Measurements from ENCODE around the gene UBR4.
"Not testable (repeated sequence)": the region's sequence is repeated elsewhere in the genome, so short reads cannot be mapped to it uniquely, and the experiment has no call there.

UBR4 gene

GRCh38 chr1:19189270-19189669 is 20.8 kb downstream of the UBR4 start:
- Histone ChIP-seq H3K27me3 (ENCODE audit: insufficient read depth, low read length, poor library complexity) (no peaks in the 10 kb centered on the region), H3K36me3 (ENCODE audit: insufficient read depth, low read length) (peaks cover 90% of the 10 kb centered on the region), H3K4me2 (ENCODE audit: insufficient read depth, low read length) (no peak overlapping the region), H3K79me2 (ENCODE audit: insufficient read depth, low read length) (no peaks in the 10 kb centered on the region), H4K20me1 (ENCODE audit: insufficient read depth, low read length) (peaks cover 4% of the 10 kb centered on the region; the same call in 1 of the 2 replicates), H3K4me1 (ENCODE audit: insufficient read depth, low read length) (no peaks in the 10 kb centered on the region), H3K9ac (ENCODE audit: low read depth, low read length) (no peak overlapping the region), H3K27ac (ENCODE audit: low read length) (no peak overlapping the region), H2AFZ (ENCODE audit: low read depth, low read length) (no peak overlapping the region), H3K4me3 (ENCODE audit: low read depth in 1 of 2, low read length in 2 of 2) (no peak overlapping the region), H3K9me3 (ENCODE audit: insufficient read depth, low read length, severe bottlenecking) (no peaks in the 10 kb centered on the region)
- TF ChIP-seq EZH2 (IDR thresholded peaks at IDR 0.05; ENCODE audit: borderline replicate concordance, low read depth, low read length, severe bottlenecking), result no peak
- no peak for TF ChIP-seq CTCF (IDR thresholded peaks at IDR 0.05; ENCODE audit: borderline replicate concordance, extremely low read depth, low read length, poor library complexity, severe bottlenecking)
- ATAC-seq (ENCODE audit: insufficient read depth, low read depth) (no peak), DNase-seq (no peak)

- Histone ChIP-seq H3K9me3 (ENCODE audit: insufficient read depth, low read length, severe bottlenecking) (no peaks in the 10 kb centered on the region), H3K4me3 (ENCODE audit: low read depth in 1 of 2, low read length in 2 of 2) (no peak overlapping the region), H3K4me2 (ENCODE audit: insufficient read depth, low read length) (no peak overlapping the region), H3K27me3 (ENCODE audit: insufficient read depth, low read length, poor library complexity) (no peaks in the 10 kb centered on the region), H3K27ac (ENCODE audit: low read length) (no peak overlapping the region), H4K20me1 (ENCODE audit: insufficient read depth, low read length) (peaks cover 4% of the 10 kb centered on the region; the same call in 1 of the 2 replicates), H3K36me3 (ENCODE audit: insufficient read depth, low read length) (peaks cover 90% of the 10 kb centered on the region), H3K79me2 (ENCODE audit: insufficient read depth, low read length) (no peaks in the 10 kb centered on the region), H2AFZ (ENCODE audit: low read depth, low read length) (no peak overlapping the region), H3K4me1 (ENCODE audit: insufficient read depth, low read length) (no peaks in the 10 kb centered on the region), H3K9ac (ENCODE audit: low read depth, low read length) (no peak overlapping the region)
- ATAC-seq (ENCODE audit: insufficient read depth, low read depth), result no peak
- TF ChIP-seq EZH2 (IDR thresholded peaks at IDR 0.05; ENCODE audit: borderline replicate concordance, low read depth, low read length, severe bottlenecking), result no peak
- TF ChIP-seq CTCF (IDR thresholded peaks at IDR 0.05; ENCODE audit: borderline replicate concordance, extremely low read depth, low read length, poor library complexity, severe bottlenecking), result no peak
- DNase-seq, result no peak
Observed at GRCh38 chr1:19187852-19188251, 22.2 kb downstream of the UBR4 start.

GRCh38 chr1:19186001-19186400 is 24.1 kb downstream of the UBR4 start:
- Histone ChIP-seq H3K36me3 (ENCODE audit: insufficient read depth, low read length) (peaks cover 90% of the 10 kb centered on the region), H4K20me1 (ENCODE audit: insufficient read depth, low read length) (peaks cover 4% of the 10 kb centered on the region; the same call in 1 of the 2 replicates), H3K79me2 (ENCODE audit: insufficient read depth, low read length) (no peaks in the 10 kb centered on the region; the same call in 1 of the 2 replicates), H3K4me1 (ENCODE audit: insufficient read depth, low read length) (no peaks in the 10 kb centered on the region), H3K4me2 (ENCODE audit: insufficient read depth, low read length) (no peak overlapping the region), H2AFZ (ENCODE audit: low read depth, low read length) (no peak overlapping the region), H3K9ac (ENCODE audit: low read depth, low read length) (no peak overlapping the region), H3K27me3 (ENCODE audit: insufficient read depth, low read length, poor library complexity) (no peaks in the 10 kb centered on the region), H3K27ac (ENCODE audit: low read length) (no peak overlapping the region), H3K4me3 (ENCODE audit: low read depth in 1 of 2, low read length in 2 of 2) (no peak overlapping the region), H3K9me3 (ENCODE audit: insufficient read depth, low read length, severe bottlenecking) (no peaks in the 10 kb centered on the region)
- TF ChIP-seq CTCF (IDR thresholded peaks at IDR 0.05; ENCODE audit: borderline replicate concordance, extremely low read depth, low read length, poor library complexity, severe bottlenecking), result no peak
- TF ChIP-seq EZH2 (IDR thresholded peaks at IDR 0.05; ENCODE audit: borderline replicate concordance, low read depth, low read length, severe bottlenecking), result no peak
- ATAC-seq (ENCODE audit: insufficient read depth, low read depth) (no peak), DNase-seq (no peak)

- Histone ChIP-seq H3K9me3 (ENCODE audit: insufficient read depth, low read length, severe bottlenecking) (no peaks in the 10 kb centered on the region), H3K27ac (ENCODE audit: low read length) (no peak overlapping the region), H3K27me3 (ENCODE audit: insufficient read depth, low read length, poor library complexity) (no peaks in the 10 kb centered on the region), H3K4me1 (ENCODE audit: insufficient read depth, low read length) (no peaks in the 10 kb centered on the region), H4K20me1 (ENCODE audit: insufficient read depth, low read length) (no peaks in the 10 kb centered on the region; the same call in 1 of the 2 replicates), H3K4me2 (ENCODE audit: insufficient read depth, low read length) (no peak overlapping the region), H3K4me3 (ENCODE audit: low read depth in 1 of 2, low read length in 2 of 2) (no peak overlapping the region), H3K9ac (ENCODE audit: low read depth, low read length) (no peak overlapping the region), H3K79me2 (ENCODE audit: insufficient read depth, low read length) (no peaks in the 10 kb centered on the region; the same call in 1 of the 2 replicates), H2AFZ (ENCODE audit: low read depth, low read length) (no peak overlapping the region), H3K36me3 (ENCODE audit: insufficient read depth, low read length) (peaks cover 96% of the 10 kb centered on the region)
- DNase-seq (no peak), ATAC-seq (ENCODE audit: insufficient read depth, low read depth) (no peak)
- no peak for TF ChIP-seq CTCF (IDR thresholded peaks at IDR 0.05; ENCODE audit: borderline replicate concordance, extremely low read depth, low read length, poor library complexity, severe bottlenecking)
- TF ChIP-seq EZH2 (IDR thresholded peaks at IDR 0.05; ENCODE audit: borderline replicate concordance, low read depth, low read length, severe bottlenecking), result no peak
Observed at GRCh38 chr1:19182223-19182622, 27.8 kb downstream of the UBR4 start.

- not testable (repeated sequence) for H3K79me2 ChIP-seq (ENCODE audit: insufficient read depth, low read length); DNase-seq; H3K27ac ChIP-seq (ENCODE audit: low read length); H3K4me1 ChIP-seq (ENCODE audit: insufficient read depth, low read length); ATAC-seq (ENCODE audit: insufficient read depth, low read depth); H3K9me3 ChIP-seq (ENCODE audit: insufficient read depth, low read length, severe bottlenecking); H3K4me3 ChIP-seq (ENCODE audit: low read depth in 1 of 2, low read length in 2 of 2); H3K4me2 ChIP-seq (ENCODE audit: insufficient read depth, low read length); H4K20me1 ChIP-seq (ENCODE audit: insufficient read depth, low read length); H3K27me3 ChIP-seq (ENCODE audit: insufficient read depth, low read length, poor library complexity); H3K9ac ChIP-seq (ENCODE audit: low read depth, low read length); H2AFZ ChIP-seq (ENCODE audit: low read depth, low read length)
- H3K36me3 ChIP-seq (ENCODE audit: insufficient read depth, low read length), result peaks cover 100% of the 10 kb centered on the region
Observed at GRCh38 chr1:19180265-19180657, 29.8 kb downstream of the UBR4 start.
